GM13977 (cell line): ENCODE results near the gene CDX2.

ENCODE experiments used
- DNase-seq: peaks from one replicate; pipeline ENCODE4 v3.0.0; 2012; ENCODE audit warnings: low spot score
- CTCF ChIP-seq: IDR thresholded peaks from 2 replicates; pipeline ENCODE4 v1.5.1; 2012; ENCODE audit warnings: mild to moderate bottlenecking, control low read depth; ENCODE audit not compliant: insufficient read depth; ENCODE audit errors: extremely low read depth, missing control alignments
- in situ Hi-C: fragments of 300-500 bp; cut with MboI; formaldehyde crosslinking; loops from one replicate; pipeline ENCODE4 v1.12.0; 2022; ENCODE audit warnings: low sequenced_read_pairs, low pct_unique_long_range_greater_than_20kb, mixed read lengths, inconsistent platforms; ENCODE audit not compliant: unreplicated experiment

The CDX2 gene

GRCh38 chr13:27952876-27953675 is 16.0 kb downstream of the CDX2 start:
- in situ Hi-C loops: no loop called here
- TF ChIP-seq CTCF: no peak
- no peak for DNase-seq

GRCh38 chr13:27942972-27943371 is 26.1 kb downstream of the CDX2 start:
- in situ Hi-C loops: no loop called here
- TF ChIP-seq CTCF: no peak
- no peak for DNase-seq

GRCh38 chr13:27933580-27934328 is 35.4 kb downstream of the CDX2 start:
- no peak for TF ChIP-seq CTCF
- DNase-seq: no peak
- in situ Hi-C loops: no loop called here

GRCh38 chr13:27933118-27933517 is 36.0 kb downstream of the CDX2 start:
- in situ Hi-C loops: no loop called here
- TF ChIP-seq CTCF: no peak
- DNase-seq: no peak

GRCh38 chr13:27929868-27930267 is 39.2 kb downstream of the CDX2 start:
- no peak for DNase-seq
- TF ChIP-seq CTCF: no peak
- in situ Hi-C loops: loop anchor here (5.0 kb wide), 1 partner anchor 42 kb away; no protein-coding TSS in a partner anchor

- in situ Hi-C loops: loop anchor here (5.0 kb wide), 1 partner anchor 43 kb away; no protein-coding TSS in a partner anchor
- DNase-seq: no peak
- TF ChIP-seq CTCF: no peak
Measured at GRCh38 chr13:27928805-27929753, 40.0 kb downstream of the CDX2 start.
